A549 (cell line): ENCODE measurements around the gene STRA8.

Experiments
- CTCF ChIP-seq: fragments of >200 bp; sonication (Bioruptor Twin); formaldehyde crosslinking; IDR thresholded peaks from 3 replicates; pipeline ENCODE4 v1.5.1; 2016
- ESRRA ChIP-seq: fragments of 150-350 bp; IDR thresholded peaks from 2 replicates; pipeline ENCODE4 v1.6.1; 2014; ENCODE audit warnings: mild to moderate bottlenecking, low read length, borderline replicate concordance
- MAZ ChIP-seq: fragments of 150-350 bp; IDR thresholded peaks from 2 replicates; pipeline ENCODE4 v1.6.1; 2014; ENCODE audit warnings: antibody characterized with exemption, low read depth, low read length, borderline replicate concordance
- PHF8 ChIP-seq: fragments of 200-600 bp; sonication (generic); IDR thresholded peaks from 2 replicates; pipeline ENCODE4 v1.6.1; 2016; ENCODE audit warnings: low read depth, mild to moderate bottlenecking, antibody characterized with exemption, moderate library complexity, borderline replicate concordance
- POLR2A ChIP-seq: IDR thresholded peaks from 2 replicates; pipeline ENCODE4 v1.6.1; 2012; ENCODE audit warnings: mild to moderate bottlenecking, low read length
- RAD21 ChIP-seq, 2 experiments: fragments of >200 bp in 1 of 2; sonication (Bioruptor Twin) in 1 of 2; formaldehyde crosslinking in 1 of 2; IDR thresholded peaks in 1 of 2; conservative IDR thresholded peaks in 1 of 2; 2 replicates in 1 of 2; 3 replicates in 1 of 2; pipeline ENCODE4 v1.6.1; 2012 to 2018; ENCODE audit warnings: inconsistent platforms in 1 of 2
- REST ChIP-seq: fragments of 200-600 bp; sonication (generic); IDR thresholded peaks from 2 replicates; pipeline ENCODE4 v1.6.1; 2016; ENCODE audit warnings: antibody characterized with exemption, mild to moderate bottlenecking, moderate library complexity
- ZFP36 ChIP-seq: fragments of 450-650 bp; IDR thresholded peaks from 2 replicates; pipeline ENCODE4 v1.6.1; 2014; ENCODE audit warnings: borderline replicate concordance; ENCODE audit not compliant: partially characterized antibody

- TF ChIP-seq MAZ (no peak), RAD21 (conservative IDR thresholded peaks at IDR 0.05 in 1 of 2, IDR thresholded peaks at IDR 0.05 in 1 of 2) (no peak), POLR2A (no peak), ZFP36 (no peak), ESRRA (no peak), REST (no peak), PHF8 (no peak), CTCF (no peak)
Measured at GRCh38 chr7:135234727-135235126, 1.1 kb downstream of the STRA8 start.
